ENCODE data around the gene KCNAB2. TPM values are rescaled to one million over a fixed set of nuclear protein-coding genes. Genes with fewer than 3 reads are reported as not detected.

Gene KCNAB2
- total RNA-seq, 1 experiment from 2014 or later = 10.3 TPM

DNA sequence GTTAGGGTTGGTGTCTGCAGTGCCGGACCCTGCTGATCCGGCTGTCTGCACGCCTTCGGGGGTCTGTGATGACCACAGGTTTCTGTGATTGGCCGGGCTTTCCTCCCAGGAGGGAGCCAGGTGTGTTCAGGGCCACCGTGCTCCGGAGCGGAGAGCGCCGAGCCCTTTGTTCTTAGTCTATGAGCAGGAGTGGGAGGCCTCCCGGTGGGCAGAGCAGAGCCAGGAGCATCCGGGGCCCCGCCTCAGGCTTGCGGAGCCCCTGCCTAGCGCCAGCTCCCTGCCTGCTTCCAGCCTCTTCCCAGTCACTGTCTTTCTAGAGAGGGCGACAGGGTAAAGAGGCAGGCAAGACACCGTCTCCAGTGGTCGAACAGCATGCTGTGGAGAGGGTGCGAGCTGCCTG lies 31.8 kb downstream of the KCNAB2 start:
- POLR2A ChIA-PET = no interaction called here
- H3K4me3 Mint-ChIP-seq = no peak overlapping the region

More for the DNA sequence above, 31.8 kb downstream of the KCNAB2 start:
- H3K4me1 Mint-ChIP-seq = 0 out of 2 replicates have a peak, but pooled peaks cover 3% of the 10 kb centered on the region
- H3K27ac Mint-ChIP-seq = no peak overlapping the region
- TF ChIP-seq NFATC4 (CRISPR knock-in tag; IDR thresholded peaks at IDR 0.05) = no peak
- no peak for TF ChIP-seq EMX1 (CRISPR knock-in tag; IDR thresholded peaks at IDR 0.05)
- TF ChIP-seq, protein P1, sequence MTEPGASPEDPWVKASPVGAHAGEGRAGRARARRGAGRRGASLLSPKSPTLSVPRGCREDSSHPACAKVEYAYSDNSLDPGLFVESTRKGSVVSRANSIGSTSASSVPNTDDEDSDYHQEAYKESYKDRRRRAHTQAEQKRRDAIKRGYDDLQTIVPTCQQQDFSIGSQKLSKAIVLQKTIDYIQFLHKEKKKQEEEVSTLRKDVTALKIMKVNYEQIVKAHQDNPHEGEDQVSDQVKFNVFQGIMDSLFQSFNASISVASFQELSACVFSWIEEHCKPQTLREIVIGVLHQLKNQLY (CRISPR knock-in tag; IDR thresholded peaks at IDR 0.05) = no peak
- TF ChIP-seq, protein P2, sequence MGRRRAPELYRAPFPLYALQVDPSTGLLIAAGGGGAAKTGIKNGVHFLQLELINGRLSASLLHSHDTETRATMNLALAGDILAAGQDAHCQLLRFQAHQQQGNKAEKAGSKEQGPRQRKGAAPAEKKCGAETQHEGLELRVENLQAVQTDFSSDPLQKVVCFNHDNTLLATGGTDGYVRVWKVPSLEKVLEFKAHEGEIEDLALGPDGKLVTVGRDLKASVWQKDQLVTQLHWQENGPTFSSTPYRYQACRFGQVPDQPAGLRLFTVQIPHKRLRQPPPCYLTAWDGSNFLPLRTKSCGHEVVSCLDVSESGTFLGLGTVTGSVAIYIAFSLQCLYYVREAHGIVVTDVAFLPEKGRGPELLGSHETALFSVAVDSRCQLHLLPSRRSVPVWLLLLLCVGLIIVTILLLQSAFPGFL (CRISPR knock-in tag; IDR thresholded peaks at IDR 0.05; ENCODE audit: borderline replicate concordance) = no peak
- no peak for TF ChIP-seq MXD4 (CRISPR knock-in tag; IDR thresholded peaks at IDR 0.05; ENCODE audit: borderline replicate concordance)
- TF ChIP-seq ELF4 (CRISPR knock-in tag; IDR thresholded peaks at IDR 0.05; ENCODE audit: low read depth) = no peak
- TF ChIP-seq FOXP1 (CRISPR knock-in tag; IDR thresholded peaks at IDR 0.05; ENCODE audit: borderline replicate concordance) = no peak
- no peak for TF ChIP-seq SOX15 (CRISPR knock-in tag; IDR thresholded peaks at IDR 0.05)
- no peak for TF ChIP-seq OVOL2 (CRISPR knock-in tag; IDR thresholded peaks at IDR 0.05; ENCODE audit: borderline replicate concordance)
- TF ChIP-seq, protein P3, sequence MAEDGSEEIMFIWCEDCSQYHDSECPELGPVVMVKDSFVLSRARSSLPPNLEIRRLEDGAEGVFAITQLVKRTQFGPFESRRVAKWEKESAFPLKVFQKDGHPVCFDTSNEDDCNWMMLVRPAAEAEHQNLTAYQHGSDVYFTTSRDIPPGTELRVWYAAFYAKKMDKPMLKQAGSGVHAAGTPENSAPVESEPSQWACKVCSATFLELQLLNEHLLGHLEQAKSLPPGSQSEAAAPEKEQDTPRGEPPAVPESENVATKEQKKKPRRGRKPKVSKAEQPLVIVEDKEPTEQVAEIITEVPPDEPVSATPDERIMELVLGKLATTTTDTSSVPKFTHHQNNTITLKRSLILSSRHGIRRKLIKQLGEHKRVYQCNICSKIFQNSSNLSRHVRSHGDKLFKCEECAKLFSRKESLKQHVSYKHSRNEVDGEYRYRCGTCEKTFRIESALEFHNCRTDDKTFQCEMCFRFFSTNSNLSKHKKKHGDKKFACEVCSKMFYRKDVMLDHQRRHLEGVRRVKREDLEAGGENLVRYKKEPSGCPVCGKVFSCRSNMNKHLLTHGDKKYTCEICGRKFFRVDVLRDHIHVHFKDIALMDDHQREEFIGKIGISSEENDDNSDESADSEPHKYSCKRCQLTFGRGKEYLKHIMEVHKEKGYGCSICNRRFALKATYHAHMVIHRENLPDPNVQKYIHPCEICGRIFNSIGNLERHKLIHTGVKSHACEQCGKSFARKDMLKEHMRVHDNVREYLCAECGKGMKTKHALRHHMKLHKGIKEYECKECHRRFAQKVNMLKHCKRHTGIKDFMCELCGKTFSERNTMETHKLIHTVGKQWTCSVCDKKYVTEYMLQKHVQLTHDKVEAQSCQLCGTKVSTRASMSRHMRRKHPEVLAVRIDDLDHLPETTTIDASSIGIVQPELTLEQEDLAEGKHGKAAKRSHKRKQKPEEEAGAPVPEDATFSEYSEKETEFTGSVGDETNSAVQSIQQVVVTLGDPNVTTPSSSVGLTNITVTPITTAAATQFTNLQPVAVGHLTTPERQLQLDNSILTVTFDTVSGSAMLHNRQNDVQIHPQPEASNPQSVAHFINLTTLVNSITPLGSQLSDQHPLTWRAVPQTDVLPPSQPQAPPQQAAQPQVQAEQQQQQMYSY (CRISPR knock-in tag; IDR thresholded peaks at IDR 0.05) = no peak
- no peak for TF ChIP-seq ZNF671 (CRISPR knock-in tag; IDR thresholded peaks at IDR 0.05)
- TF ChIP-seq CREB1 (CRISPR knock-in tag; IDR thresholded peaks at IDR 0.05) = no peak
- TF ChIP-seq FOXJ3 (CRISPR knock-in tag; IDR thresholded peaks at IDR 0.05; ENCODE audit: borderline replicate concordance) = no peak
- TF ChIP-seq, protein P4, sequence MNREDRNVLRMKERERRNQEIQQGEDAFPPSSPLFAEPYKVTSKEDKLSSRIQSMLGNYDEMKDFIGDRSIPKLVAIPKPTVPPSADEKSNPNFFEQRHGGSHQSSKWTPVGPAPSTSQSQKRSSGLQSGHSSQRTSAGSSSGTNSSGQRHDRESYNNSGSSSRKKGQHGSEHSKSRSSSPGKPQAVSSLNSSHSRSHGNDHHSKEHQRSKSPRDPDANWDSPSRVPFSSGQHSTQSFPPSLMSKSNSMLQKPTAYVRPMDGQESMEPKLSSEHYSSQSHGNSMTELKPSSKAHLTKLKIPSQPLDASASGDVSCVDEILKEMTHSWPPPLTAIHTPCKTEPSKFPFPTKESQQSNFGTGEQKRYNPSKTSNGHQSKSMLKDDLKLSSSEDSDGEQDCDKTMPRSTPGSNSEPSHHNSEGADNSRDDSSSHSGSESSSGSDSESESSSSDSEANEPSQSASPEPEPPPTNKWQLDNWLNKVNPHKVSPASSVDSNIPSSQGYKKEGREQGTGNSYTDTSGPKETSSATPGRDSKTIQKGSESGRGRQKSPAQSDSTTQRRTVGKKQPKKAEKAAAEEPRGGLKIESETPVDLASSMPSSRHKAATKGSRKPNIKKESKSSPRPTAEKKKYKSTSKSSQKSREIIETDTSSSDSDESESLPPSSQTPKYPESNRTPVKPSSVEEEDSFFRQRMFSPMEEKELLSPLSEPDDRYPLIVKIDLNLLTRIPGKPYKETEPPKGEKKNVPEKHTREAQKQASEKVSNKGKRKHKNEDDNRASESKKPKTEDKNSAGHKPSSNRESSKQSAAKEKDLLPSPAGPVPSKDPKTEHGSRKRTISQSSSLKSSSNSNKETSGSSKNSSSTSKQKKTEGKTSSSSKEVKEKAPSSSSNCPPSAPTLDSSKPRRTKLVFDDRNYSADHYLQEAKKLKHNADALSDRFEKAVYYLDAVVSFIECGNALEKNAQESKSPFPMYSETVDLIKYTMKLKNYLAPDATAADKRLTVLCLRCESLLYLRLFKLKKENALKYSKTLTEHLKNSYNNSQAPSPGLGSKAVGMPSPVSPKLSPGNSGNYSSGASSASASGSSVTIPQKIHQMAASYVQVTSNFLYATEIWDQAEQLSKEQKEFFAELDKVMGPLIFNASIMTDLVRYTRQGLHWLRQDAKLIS (CRISPR knock-in tag; IDR thresholded peaks at IDR 0.05; ENCODE audit: borderline replicate concordance) = no peak
- no peak for TF ChIP-seq NR2C2 (CRISPR knock-in tag; IDR thresholded peaks at IDR 0.05)
- TF ChIP-seq ZNF219 (CRISPR knock-in tag; IDR thresholded peaks at IDR 0.05; ENCODE audit: borderline replicate concordance) = no peak
- no peak for TF ChIP-seq ETV6 (CRISPR knock-in tag; IDR thresholded peaks at IDR 0.05)
- TF ChIP-seq, protein P5, sequence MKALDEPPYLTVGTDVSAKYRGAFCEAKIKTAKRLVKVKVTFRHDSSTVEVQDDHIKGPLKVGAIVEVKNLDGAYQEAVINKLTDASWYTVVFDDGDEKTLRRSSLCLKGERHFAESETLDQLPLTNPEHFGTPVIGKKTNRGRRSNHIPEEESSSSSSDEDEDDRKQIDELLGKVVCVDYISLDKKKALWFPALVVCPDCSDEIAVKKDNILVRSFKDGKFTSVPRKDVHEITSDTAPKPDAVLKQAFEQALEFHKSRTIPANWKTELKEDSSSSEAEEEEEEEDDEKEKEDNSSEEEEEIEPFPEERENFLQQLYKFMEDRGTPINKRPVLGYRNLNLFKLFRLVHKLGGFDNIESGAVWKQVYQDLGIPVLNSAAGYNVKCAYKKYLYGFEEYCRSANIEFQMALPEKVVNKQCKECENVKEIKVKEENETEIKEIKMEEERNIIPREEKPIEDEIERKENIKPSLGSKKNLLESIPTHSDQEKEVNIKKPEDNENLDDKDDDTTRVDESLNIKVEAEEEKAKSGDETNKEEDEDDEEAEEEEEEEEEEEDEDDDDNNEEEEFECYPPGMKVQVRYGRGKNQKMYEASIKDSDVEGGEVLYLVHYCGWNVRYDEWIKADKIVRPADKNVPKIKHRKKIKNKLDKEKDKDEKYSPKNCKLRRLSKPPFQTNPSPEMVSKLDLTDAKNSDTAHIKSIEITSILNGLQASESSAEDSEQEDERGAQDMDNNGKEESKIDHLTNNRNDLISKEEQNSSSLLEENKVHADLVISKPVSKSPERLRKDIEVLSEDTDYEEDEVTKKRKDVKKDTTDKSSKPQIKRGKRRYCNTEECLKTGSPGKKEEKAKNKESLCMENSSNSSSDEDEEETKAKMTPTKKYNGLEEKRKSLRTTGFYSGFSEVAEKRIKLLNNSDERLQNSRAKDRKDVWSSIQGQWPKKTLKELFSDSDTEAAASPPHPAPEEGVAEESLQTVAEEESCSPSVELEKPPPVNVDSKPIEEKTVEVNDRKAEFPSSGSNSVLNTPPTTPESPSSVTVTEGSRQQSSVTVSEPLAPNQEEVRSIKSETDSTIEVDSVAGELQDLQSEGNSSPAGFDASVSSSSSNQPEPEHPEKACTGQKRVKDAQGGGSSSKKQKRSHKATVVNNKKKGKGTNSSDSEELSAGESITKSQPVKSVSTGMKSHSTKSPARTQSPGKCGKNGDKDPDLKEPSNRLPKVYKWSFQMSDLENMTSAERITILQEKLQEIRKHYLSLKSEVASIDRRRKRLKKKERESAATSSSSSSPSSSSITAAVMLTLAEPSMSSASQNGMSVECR (CRISPR knock-in tag; IDR thresholded peaks at IDR 0.05; ENCODE audit: borderline replicate concordance) = no peak
- TF ChIP-seq, protein P6, sequence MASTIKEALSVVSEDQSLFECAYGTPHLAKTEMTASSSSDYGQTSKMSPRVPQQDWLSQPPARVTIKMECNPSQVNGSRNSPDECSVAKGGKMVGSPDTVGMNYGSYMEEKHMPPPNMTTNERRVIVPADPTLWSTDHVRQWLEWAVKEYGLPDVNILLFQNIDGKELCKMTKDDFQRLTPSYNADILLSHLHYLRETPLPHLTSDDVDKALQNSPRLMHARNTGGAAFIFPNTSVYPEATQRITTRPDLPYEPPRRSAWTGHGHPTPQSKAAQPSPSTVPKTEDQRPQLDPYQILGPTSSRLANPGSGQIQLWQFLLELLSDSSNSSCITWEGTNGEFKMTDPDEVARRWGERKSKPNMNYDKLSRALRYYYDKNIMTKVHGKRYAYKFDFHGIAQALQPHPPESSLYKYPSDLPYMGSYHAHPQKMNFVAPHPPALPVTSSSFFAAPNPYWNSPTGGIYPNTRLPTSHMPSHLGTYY (CRISPR knock-in tag; IDR thresholded peaks at IDR 0.05) = no peak
- no peak for TF ChIP-seq IRF2 (CRISPR knock-in tag; IDR thresholded peaks at IDR 0.05; ENCODE audit: borderline replicate concordance, low read depth)
- H3K9me3 Mint-ChIP-seq = no peaks in the 10 kb centered on the region
- ATAC-seq (no peak; the same call in 1 of the 2 replicates), DNase-seq (ENCODE audit: low spot score) (no peak)
- H3K36me3 Mint-ChIP-seq = no peaks in the 10 kb centered on the region
- no peaks in the 10 kb centered on the region for H3K27me3 Mint-ChIP-seq (ENCODE audit: low read depth)
- CTCF ChIA-PET = interaction anchor here (0.8 to 1.6 kb wide), 4 partner anchors 25 to 128 kb away, joined by 3 to 9 read pairs (median 4); no protein-coding TSS in a partner anchor

All from WTC11 (cell line).